Prostate gland (tissue), 1 donor: ENCODE measurements around the gene ATP6V1A.

Experiments
- POLR2A ChIP-seq: fragments of 450-650 bp; IDR thresholded peaks from one replicate; pipeline ENCODE4 v1.6.1; 2016; ENCODE audit warnings: antibody characterized with exemption, mild to moderate bottlenecking
- POLR2AphosphoS5 ChIP-seq: sonication (generic); formaldehyde crosslinking; IDR thresholded peaks from one replicate; pipeline ENCODE4 v1.6.1; 2017; ENCODE audit warnings: antibody characterized with exemption

DNA sequence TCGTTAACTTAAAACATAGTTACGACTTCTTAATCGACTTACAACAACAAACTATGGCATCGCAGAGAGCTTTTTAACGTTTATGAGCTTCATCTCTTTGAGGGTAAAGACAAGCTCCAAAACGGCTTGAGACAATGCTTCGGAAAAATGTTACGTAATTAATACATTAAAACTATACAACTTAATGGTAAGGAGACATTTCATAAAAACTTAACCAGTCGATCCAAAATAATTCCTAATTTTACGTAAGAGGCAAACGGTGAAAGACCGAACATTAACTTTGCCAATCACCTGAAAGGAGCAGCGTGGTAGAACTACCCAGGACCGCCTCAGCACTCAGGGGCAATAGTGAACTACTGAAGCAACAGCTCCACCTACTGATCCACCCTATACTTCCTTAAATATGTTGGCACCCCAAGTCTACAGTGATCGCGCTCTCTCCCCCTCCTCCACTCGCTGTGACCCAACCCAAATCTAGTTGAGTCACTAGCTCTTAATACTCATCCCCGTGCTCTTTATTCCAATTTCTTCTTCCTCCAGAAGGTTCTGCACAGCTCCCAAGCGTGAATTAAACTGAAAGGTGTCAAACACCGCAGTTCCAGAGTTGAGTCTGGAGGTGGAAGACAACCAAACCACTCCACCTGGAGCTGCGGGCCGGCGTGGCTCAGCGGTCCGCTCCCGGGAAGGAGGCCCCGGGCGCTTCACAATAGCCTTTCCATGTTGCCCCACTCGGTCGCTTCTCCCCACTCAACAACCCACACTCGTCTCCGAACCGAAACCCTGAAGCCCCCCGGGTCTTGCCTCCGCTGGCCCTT lies 1.7 kb upstream of the ATP6V1A start:
- TF ChIP-seq POLR2AphosphoS5 (peak; percentile 81), POLR2A (peak; percentile 63)
